Activated CD4-positive, alpha-beta T cell treated with anti-CD3 and anti-CD28 coated beads, Interleukin-2, amount 10 ng/mL, durations not matched to agents 7 days and 5 days (primary cell): ENCODE measurements around the gene DNAJB7. TPM values are rescaled to one million over a fixed set of nuclear protein-coding genes. Genes with fewer than 3 reads are reported as not detected.
"Not testable (repeated sequence)": the region's sequence is repeated elsewhere in the genome, so short reads cannot be mapped to it uniquely, and the experiment has no call there.

Experiments used
- CTCF ChIA-PET: fragments of 350-600 bp; sonication (Branson Sonifier 250); formaldehyde crosslinking; loops from one replicate; lab custom pipeline; 2021; ENCODE audit warnings: antibody characterized with exemption; lab: Charles Lee
- POLR2A ChIA-PET: fragments of 350-600 bp; sonication (Branson Sonifier 250); formaldehyde crosslinking; loops from one replicate; lab custom pipeline; 2021; ENCODE audit warnings: antibody characterized with exemption; lab: Charles Lee
- DNase-seq: peaks from one replicate; pipeline ENCODE4 v3.0.0-alpha.2; 2020
- H3K27ac Mint-ChIP-seq: one replicate; pipeline ENCODE4 v1.8.0; 2021; ENCODE audit warnings: mild to moderate bottlenecking, moderate library complexity, mixed read lengths
- H3K27me3 Mint-ChIP-seq: one replicate; pipeline ENCODE4 v1.8.0; 2021; ENCODE audit warnings: mixed read lengths
- H3K36me3 Mint-ChIP-seq: one replicate; pipeline ENCODE4 v1.8.0; 2021; ENCODE audit warnings: low read depth, mixed read lengths
- H3K4me1 Mint-ChIP-seq: one replicate; pipeline ENCODE4 v1.8.0; 2021; ENCODE audit warnings: mixed read lengths
- H3K4me3 Mint-ChIP-seq: one replicate; pipeline ENCODE4 v1.8.0; 2021; ENCODE audit warnings: mild to moderate bottlenecking, moderate library complexity, mixed read lengths
- H3K9me3 Mint-ChIP-seq: one replicate; pipeline ENCODE4 v1.8.0; 2021; ENCODE audit warnings: mixed read lengths
- total RNA-seq, 2 experiments: library from RNA; stranded (reverse); gene quantifications; one replicate each; pipeline ENCODE4 v1.2.3, GENCODE V29; 2021

The DNAJB7 gene
- total RNA-seq, 2 experiments from 2014 or later = not detected

DNA sequence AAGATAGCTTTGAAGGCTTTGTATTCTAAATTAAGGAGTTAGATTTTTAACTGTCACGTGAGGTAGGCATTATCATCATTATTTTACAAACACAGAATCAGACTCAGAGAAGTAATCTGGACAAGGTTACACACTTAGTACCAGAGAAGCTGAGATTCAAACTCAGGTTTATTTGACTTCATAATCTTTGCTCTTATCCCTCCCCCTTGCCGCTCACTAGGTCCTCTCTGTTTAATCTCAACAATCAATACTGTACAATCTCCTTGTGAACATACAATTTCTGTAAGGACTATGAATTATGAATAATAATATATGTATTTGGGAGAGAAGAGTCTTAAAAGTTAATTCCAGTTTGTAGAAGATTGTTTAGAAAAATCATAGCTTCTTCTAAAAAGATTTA is 5.2 kb upstream of the DNAJB7 start:
- H3K4me3 Mint-ChIP-seq = no peak overlapping the region
- H3K27me3 Mint-ChIP-seq = no peaks in the 10 kb centered on the region
- ChIA-PET POLR2A (no interaction called here), CTCF (interaction anchor here (0.6 to 3.3 kb wide), 4 partner anchors 8 to 83 kb away, joined by 3 to 11 read pairs (median 3); partner anchors contain the start of genes ST13 and XPNPEP3)
- H3K27ac Mint-ChIP-seq = no peak overlapping the region
- no peaks in the 10 kb centered on the region for H3K36me3 Mint-ChIP-seq
- H3K9me3 Mint-ChIP-seq = no peaks in the 10 kb centered on the region
- H3K4me1 Mint-ChIP-seq = peaks cover 12% of the 10 kb centered on the region
- no peak for DNase-seq

DNA sequence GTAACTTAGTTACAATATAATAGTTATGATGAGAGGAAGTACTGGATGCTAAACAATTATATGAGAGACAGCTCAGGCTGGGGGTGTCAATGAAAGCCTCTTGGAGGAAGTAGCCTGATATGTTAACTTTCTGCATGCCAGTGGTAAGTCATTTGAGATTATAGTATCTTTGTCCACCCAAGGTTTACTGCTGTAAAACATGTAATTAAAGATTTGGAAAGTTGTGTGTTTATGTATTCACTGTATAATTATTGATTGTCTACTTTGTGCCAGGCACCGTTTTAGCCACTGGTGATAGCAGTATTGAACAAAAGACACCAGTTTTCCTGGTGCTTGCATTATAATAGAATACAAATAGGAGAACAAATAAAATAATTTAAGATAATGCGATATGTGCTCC is 624 bp upstream of the DNAJB7 start:
- Mint-ChIP-seq H3K27me3 (no peaks in the 10 kb centered on the region), H3K4me1 (peaks cover 31% of the 10 kb centered on the region), H3K4me3 (no peak overlapping the region), H3K9me3 (no peaks in the 10 kb centered on the region), H3K27ac (no peak overlapping the region), H3K36me3 (peaks cover 9% of the 10 kb centered on the region)
- ChIA-PET CTCF (interaction anchor here (0.7 to 1.9 kb wide), 2 partner anchors 37 to 179 kb away, joined by 3 to 4 read pairs; no protein-coding TSS in a partner anchor), POLR2A (no interaction called here)
- no peak for DNase-seq

GRCh38 chr22:40857309-40857855 is 4.5 kb downstream of the DNAJB7 start:
- peaks cover 10% of the 10 kb centered on the region for H3K36me3 Mint-ChIP-seq
- no peaks in the 10 kb centered on the region for H3K27me3 Mint-ChIP-seq
- H3K27ac Mint-ChIP-seq = peak overlapping the region; percentile 100
- DNase-seq = no peak
- peaks cover 48% of the 10 kb centered on the region for H3K4me1 Mint-ChIP-seq
- ChIA-PET CTCF (interaction anchor here (0.5 to 4.7 kb wide), 9 partner anchors 9 to 202 kb away, joined by 3 to 21 read pairs (median 4); partner anchors contain the start of gene SLC25A17), POLR2A (interaction anchor here (0.6 to 1.1 kb wide), 2 partner anchors 104 to 174 kb away, joined by 5 to 7 read pairs; no protein-coding TSS in a partner anchor)
- no peaks in the 10 kb centered on the region for H3K9me3 Mint-ChIP-seq
- peak overlapping the region; percentile 98 for H3K4me3 Mint-ChIP-seq

- DNase-seq = peak; percentile 98
- ChIA-PET CTCF (interaction anchor here (0.5 to 4.7 kb wide), 8 partner anchors 10 to 201 kb away, joined by 3 to 21 read pairs (median 4); partner anchors contain the start of gene SLC25A17), POLR2A (interaction anchor here (0.6 to 1.1 kb wide), 4 partner anchors 19 to 236 kb away, joined by 3 to 7 read pairs (median 4); no protein-coding TSS in a partner anchor)
- Mint-ChIP-seq H3K9me3 (no peaks in the 10 kb centered on the region), H3K36me3 (peaks cover 10% of the 10 kb centered on the region), H3K27me3 (no peaks in the 10 kb centered on the region), H3K27ac (peak within 1 kb of the TSS; percentile 100), H3K4me1 (peaks cover 52% of the 10 kb centered on the region), H3K4me3 (peak within 1 kb of the TSS; percentile 98)
These were observed 5.2 kb downstream of the DNAJB7 start, which contains the start of the genes ST13 and XPNPEP3 for GRCh38 chr22:40856513-40857308. Gene ST13 (minus strand): TSS chr22:40856639. CDS start chr22:40856540, 99 bp downstream. Gene XPNPEP3 (plus strand): TSS chr22:40857148. CDS start chr22:40857182, 34 bp downstream.

DNA sequence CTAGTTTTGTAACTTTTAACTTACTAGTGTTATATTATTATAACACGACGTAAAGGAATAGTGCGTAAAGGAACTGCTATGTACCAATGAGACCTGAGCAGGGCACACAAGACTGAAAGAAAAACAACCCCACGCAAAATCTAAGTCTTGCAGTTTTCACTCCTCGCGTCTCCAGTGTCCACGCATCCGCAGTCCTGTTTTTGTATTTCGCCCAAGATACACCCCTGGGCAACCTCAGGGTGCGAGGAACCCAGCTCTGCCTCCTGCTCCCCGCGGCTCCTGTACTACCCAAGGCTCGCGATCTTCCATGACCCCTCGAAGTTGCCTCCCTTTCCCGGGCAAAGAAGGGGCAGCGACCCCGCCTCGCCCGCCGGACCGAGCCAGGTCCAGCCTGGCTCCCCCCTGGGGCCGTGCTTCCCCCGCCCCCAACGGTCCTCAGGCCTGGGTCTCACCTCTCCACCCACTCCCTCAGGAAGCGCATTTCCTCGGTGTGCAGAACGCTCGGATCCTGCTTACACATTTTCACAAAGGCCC is 5.9 kb downstream of the DNAJB7 start:
- CTCF ChIA-PET = interaction anchor here (0.7 to 4.7 kb wide), 5 partner anchors 12 to 172 kb away, joined by 3 to 21 read pairs (median 4); partner anchors contain the start of gene SLC25A17
- H3K36me3 Mint-ChIP-seq = peaks cover 12% of the 10 kb centered on the region
- peaks cover 56% of the 10 kb centered on the region for H3K4me1 Mint-ChIP-seq
- no peaks in the 10 kb centered on the region for H3K9me3 Mint-ChIP-seq
- POLR2A ChIA-PET = interaction anchor here (0.6 to 1.1 kb wide), 3 partner anchors 20 to 237 kb away, joined by 3 to 7 read pairs (median 3); no protein-coding TSS in a partner anchor
- H3K4me3 Mint-ChIP-seq = peak overlapping the region; percentile 98
- peak overlapping the region; percentile 100 for H3K27ac Mint-ChIP-seq
- peak; percentile 41 for DNase-seq
- H3K27me3 Mint-ChIP-seq = no peaks in the 10 kb centered on the region

DNA sequence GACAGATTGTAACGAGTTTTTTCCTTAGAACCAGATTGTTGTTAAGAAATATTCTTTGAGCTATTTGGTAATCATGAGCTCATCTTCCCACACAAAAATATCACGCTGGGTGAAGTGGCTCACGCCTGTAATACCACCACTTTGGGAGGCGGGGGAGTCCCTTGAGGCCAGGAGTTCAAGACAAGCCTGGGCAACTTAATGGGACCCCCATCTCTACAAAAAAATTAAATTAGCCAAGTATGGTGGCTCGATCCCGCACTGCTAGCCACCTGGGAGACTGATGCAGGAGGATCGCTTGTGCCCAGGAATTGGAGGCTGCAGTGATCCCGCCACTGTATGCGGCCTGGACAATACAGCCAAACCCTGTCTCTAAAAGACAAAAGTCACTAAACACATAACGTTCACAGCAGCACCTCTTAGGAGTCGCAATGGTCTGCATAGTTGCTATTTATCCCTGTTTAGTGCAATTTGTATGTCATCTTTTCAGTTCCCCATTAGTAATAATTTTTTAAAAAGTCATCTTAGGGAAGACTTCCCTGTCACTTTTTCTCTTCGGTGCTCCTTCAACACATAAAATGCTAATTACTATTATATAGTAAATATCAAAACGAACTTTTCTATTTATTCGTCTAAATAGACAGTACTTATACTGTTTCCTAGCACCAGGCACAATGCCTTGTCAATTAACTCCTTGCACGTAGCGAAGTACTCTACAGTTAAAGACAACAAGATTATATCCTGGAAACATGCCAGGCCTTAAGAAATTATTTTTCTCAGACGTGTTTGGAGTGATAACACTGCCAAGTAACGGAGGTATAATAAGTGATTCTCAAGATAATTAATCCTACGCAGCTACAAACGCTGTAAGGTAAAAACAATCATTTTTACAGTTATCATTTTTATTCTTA is 6.6 kb downstream of the DNAJB7 start:
- Mint-ChIP-seq H3K4me3 (peak overlapping the region; percentile 98), H3K4me1 (peaks cover 54% of the 10 kb centered on the region), H3K36me3 (peaks cover 9% of the 10 kb centered on the region), H3K27ac (peak overlapping the region; percentile 100), H3K9me3 (no peaks in the 10 kb centered on the region), H3K27me3 (no peaks in the 10 kb centered on the region)
- ChIA-PET CTCF (interaction anchor here (1.0 to 4.7 kb wide), 3 partner anchors 9 to 171 kb away, joined by 3 to 21 read pairs (median 11); no protein-coding TSS in a partner anchor), POLR2A (interaction anchor here (0.6 kb wide), 1 partner anchor 144 kb away, joined by 8 read pairs; no protein-coding TSS in a partner anchor)
- DNase-seq = no peak

DNA sequence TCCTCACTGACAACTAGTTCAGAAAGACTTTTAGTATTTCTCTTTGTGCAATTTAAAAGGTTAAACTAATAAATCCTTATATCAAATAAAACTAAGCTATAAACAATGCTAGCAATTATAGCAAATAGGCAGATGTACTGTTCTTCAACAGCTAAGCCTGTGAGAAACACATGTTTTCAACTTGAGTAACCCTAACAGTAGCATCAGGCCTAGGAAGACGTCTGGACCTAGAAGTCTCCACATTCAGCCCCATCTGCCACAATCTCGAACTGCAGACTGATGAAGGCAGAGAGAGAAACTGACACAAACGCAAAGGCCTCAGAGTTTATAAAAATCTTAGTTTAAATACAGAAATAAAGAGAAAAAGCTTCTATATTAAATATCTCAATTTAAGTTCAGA is 8.0 kb downstream of the DNAJB7 start:
- peaks cover 50% of the 10 kb centered on the region for H3K4me1 Mint-ChIP-seq

GRCh38 chr22:40853333-40853732 is 8.6 kb downstream of the DNAJB7 start:
- Mint-ChIP-seq H3K9me3 (no peaks in the 10 kb centered on the region), H3K4me1 (peaks cover 47% of the 10 kb centered on the region), H3K36me3 (peaks cover 8% of the 10 kb centered on the region), H3K4me3 (no peak overlapping the region), H3K27me3 (no peaks in the 10 kb centered on the region), H3K27ac (no peak overlapping the region)
- POLR2A ChIA-PET = interaction anchor here (0.7 kb wide), 1 partner anchor 34 kb away, joined by 4 read pairs; the partner anchor contains the start of gene SLC25A17
- DNase-seq = no peak
- CTCF ChIA-PET = interaction anchor here (0.7 to 1.6 kb wide), 2 partner anchors 36 to 171 kb away, joined by 3 to 4 read pairs; no protein-coding TSS in a partner anchor

More for the DNA sequence above, 8.0 kb downstream of the DNAJB7 start:
- Mint-ChIP-seq H3K4me3 (no peak overlapping the region), H3K36me3 (peaks cover 9% of the 10 kb centered on the region), H3K9me3 (no peaks in the 10 kb centered on the region), H3K27me3 (no peaks in the 10 kb centered on the region), H3K27ac (no peak overlapping the region)
- DNase-seq = no peak
- ChIA-PET POLR2A (no interaction called here), CTCF (interaction anchor here (4.7 kb wide), 1 partner anchor 170 kb away, joined by 21 read pairs; no protein-coding TSS in a partner anchor)

DNA sequence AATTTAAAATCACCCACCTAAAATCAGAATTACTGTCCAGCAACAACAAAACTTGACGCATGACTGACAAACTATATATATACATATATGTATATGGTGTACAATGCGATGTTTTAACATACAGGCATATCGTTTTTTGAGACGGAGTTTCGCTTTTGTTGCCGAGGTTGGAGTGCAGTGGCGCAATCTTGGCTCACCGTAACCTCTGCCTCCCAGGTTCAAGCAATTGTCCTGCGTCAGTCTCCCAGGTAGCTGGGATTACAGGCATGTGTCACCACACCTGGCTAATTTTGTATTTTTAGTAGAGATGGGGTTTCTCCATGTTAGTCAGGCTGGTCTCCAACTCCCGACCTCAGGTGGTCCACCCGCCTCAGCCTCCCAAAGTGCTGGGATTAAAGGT is 16.1 kb downstream of the DNAJB7 start:
- CTCF ChIA-PET = interaction anchor here (0.8 kb wide), 1 partner anchor 9 kb away, joined by 3 read pairs; no protein-coding TSS in a partner anchor
- H3K27ac Mint-ChIP-seq, POLR2A ChIA-PET, H3K4me3 Mint-ChIP-seq, H3K27me3 Mint-ChIP-seq, H3K9me3 Mint-ChIP-seq, H3K4me1 Mint-ChIP-seq, DNase-seq: not testable (repeated sequence)
- peaks cover 39% of the 10 kb centered on the region for H3K36me3 Mint-ChIP-seq

- CTCF ChIA-PET = interaction anchor here (0.6 kb wide), 1 partner anchor 46 kb away, joined by 3 read pairs; no protein-coding TSS in a partner anchor
- H3K4me3 Mint-ChIP-seq = no peak overlapping the region
- no peaks in the 10 kb centered on the region for H3K9me3 Mint-ChIP-seq
- H3K27me3 Mint-ChIP-seq = no peaks in the 10 kb centered on the region
- POLR2A ChIA-PET = no interaction called here
- no peak overlapping the region for H3K27ac Mint-ChIP-seq
- peaks cover 43% of the 10 kb centered on the region for H3K36me3 Mint-ChIP-seq
- no peak for DNase-seq
- peaks cover 4% of the 10 kb centered on the region for H3K4me1 Mint-ChIP-seq
These were observed 17.0 kb downstream of the DNAJB7 start for GRCh38 chr22:40844951-40845350.

- no peak for DNase-seq
- Mint-ChIP-seq H3K27me3 (no peaks in the 10 kb centered on the region), H3K4me3 (no peak overlapping the region), H3K27ac (no peak overlapping the region), H3K9me3 (no peaks in the 10 kb centered on the region), H3K36me3 (peaks cover 48% of the 10 kb centered on the region), H3K4me1 (peaks cover 15% of the 10 kb centered on the region)
- CTCF ChIA-PET = interaction anchor here (0.6 to 0.9 kb wide), 3 partner anchors 19 to 156 kb away, joined by 5 to 6 read pairs (median 5); partner anchors contain the start of gene SLC25A17
- POLR2A ChIA-PET = no interaction called here
These were observed 23.4 kb downstream of the DNAJB7 start for GRCh38 chr22:40838486-40838885.
